Measurements from ENCODE around the gene TUFT1.
"Not testable (repeated sequence)": the region's sequence is repeated elsewhere in the genome, so short reads cannot be mapped to it uniquely, and the experiment has no call there.

TUFT1 gene

DNA sequence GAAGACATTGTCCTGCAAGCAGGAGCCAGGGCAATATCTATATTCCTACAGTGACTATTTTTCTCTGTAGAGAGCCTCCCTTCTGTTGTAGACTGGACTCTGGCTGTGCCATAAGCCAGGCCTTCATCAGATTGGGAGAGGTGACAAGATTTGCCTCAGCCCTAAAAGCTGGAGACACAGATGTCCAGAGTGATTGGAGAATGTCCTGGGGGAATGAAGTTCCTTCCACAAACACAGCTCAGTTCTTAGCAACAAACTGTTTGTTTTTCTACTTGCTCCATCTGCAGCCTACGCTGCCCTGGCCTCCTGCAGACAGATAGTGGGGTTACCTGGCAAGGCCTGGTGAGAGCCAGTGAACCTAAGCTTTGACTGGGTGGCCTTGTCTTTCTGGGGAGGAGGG, 41.8 kb downstream of the TUFT1 start:
- no peak for DNase-seq

DNA sequence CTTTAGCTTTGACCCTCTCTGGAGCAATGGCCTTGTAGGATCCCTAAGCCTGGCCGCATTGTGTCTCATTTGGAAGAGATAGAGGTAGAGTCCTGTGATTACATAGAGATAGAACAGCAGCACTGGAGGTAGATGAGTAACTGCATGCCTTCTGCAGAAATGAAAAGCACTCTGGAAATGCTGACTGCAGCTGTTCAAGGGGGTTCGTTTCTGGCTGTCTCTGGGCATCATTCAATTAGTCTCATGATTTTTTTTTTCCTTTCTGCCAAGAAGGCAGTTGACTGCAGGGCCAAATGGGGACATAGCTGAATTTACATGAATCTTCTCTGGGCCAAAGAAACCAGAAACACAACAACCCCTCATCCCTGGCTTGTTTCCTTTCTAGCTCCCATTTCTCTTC, 43.7 kb downstream of the TUFT1 start:
- no peak for DNase-seq

DNA sequence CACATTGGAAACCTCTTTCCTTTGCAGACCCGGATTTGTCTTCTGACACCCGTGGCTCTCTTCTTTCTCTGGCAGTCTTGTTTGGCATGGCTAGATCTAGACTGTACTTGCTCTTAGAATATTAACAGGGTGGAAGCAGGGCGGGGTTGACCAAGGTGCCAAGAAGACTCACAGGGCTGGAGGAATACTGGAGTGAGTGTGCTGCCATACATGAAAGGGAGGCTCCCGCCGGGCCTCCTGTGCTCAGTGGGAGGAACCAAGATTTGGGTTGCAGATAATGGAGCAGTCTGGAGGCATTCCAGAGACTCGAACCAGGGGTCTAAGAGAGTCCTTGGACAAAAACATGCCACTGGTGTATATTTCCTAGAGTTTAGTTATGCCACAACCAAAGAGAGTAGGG, 44.2 kb downstream of the TUFT1 start:
- no peak for DNase-seq

DNA sequence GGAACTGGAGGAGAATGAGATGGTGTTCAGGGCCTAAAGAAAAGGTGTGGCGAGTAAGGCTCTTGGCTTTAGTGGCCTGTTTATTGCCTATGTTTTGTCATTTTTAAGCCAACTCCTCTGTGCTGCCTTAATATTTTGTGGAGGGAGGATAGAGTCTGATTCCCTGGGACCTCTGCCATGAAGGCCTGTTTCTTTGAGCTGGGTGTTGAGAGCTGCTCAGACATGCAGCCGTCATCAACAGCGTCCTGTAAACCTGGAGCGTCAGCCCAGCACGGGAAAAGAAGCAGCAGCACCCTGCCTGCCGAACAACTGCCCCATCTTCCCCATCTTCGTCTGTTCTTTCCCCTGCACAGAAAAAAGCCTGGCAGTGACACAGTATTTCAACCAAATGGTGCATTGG, 44.7 kb downstream of the TUFT1 start:
- DNase-seq, result no peak

DNA sequence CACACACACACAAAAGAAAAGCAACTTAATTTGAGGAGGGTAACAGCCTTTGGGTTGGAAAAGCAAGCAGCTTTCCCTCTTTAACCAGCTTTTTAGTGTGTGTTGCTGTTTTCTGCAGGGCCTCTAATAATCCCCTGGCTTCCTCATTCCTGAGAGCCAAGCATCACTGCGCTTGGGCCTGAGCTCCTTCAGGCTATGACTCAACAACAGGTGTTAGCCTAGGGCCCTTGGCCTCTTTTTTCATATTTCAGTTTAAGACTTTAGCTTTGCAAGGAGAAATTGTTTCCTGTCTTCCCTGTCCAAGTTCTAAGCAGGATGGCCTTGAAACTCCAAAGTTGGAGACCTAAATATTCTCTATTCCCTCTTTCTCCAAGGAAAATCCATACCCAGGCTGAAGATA, 45.5 kb downstream of the TUFT1 start:
- no peak for DNase-seq

DNA sequence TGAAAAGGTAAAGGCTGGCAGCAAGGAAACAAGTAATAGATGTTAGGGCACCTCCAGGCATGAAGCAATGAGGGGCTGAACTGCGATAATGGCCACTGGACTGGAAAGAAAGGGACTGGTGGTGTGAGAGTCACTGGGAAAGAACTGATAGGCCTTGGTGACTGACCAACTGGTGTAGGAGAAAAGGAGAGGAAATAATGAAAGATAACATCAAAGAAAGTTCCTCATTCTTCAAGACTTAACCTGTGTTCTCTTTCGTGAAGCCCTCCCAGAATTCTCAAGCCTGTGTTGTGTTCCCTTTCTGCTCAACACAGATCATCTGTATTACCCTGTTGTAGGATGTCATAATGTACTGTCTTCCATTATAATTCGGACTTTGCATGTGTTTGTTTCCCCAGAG, 50.9 kb downstream of the TUFT1 start:
- no peak for DNase-seq

DNA sequence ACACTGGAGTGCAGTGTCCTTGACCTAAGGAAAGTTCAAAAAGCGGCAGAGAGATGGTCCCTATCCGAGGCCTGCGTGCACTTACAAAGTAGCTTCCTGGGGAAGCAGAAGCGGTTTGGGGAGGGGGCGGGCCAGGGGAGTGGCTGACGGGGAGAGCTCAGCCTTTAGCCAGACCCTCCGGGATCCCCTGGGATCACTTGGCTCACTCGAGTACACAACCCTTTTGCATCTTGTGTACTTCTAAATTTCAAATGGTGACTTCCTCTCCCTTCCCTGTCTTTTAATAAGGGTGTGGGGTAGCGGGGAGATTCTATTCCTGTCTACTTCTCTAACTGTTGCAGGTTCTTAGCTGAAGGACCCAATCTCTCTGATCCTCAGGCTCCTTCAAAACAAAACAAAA, 53.6 kb downstream of the TUFT1 start:
- no peak for DNase-seq

DNA sequence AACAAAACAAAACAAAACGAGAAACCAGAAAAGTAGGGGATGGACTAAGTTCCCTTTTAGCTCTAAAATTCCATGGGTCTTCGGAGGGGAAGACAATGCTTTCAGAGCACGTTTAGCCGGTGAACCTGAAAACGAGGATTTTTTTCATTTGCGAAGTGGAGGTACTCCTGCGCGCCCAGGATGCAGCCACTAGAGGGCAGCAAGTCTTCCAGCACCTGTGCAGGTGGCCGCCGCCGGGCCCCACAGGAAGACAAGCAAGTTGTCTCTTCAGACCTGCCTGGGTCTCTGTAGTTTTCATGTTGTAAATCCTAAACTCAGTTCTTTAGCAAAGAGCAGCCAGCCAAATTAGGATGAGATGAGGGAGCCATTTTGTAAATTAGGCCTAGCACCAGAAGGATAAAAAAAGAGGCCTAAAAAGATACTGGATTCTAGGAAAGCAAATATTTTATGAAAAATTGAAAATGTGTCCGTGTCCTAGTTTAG, 54.1 kb downstream of the TUFT1 start:
- peak; percentile 71 for DNase-seq

DNA sequence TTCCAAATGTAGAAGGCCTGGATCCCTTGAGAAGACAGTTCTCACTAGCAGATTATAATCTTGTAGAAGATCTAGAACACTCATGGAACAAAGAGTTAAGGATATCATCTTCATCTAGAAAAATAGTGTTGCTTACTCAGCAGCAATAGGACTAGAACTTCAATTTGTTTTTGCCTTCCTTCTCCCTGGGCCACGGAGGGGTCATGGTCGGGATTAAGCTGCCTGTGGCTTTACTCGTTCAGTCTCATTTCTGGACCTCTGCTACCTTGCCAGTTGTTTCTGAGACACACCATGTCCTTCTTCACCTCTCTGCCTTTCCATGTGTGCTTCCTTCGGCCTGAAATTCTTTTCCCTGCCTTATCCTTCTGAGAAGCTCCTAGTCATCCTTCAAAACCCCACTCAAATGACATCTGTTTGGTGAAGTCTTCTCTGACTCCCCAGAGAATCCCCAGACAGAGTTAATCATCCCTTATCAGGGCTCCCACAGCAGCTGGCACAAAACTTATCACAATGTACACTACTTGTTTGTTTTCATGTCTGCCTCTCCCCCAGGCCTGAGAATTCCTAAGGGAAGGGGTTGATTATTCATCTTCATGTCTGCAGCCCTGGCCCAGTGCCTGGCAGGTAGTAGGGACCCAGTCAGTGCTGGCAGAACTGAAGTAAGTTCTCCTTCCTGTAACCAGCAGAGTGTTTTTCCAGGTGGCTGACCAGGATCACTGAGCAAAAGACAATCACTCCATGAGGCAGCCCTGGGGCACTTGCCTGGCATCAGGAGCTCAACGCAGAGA, 56.3 kb downstream of the TUFT1 start:
- no peak for DNase-seq

DNA sequence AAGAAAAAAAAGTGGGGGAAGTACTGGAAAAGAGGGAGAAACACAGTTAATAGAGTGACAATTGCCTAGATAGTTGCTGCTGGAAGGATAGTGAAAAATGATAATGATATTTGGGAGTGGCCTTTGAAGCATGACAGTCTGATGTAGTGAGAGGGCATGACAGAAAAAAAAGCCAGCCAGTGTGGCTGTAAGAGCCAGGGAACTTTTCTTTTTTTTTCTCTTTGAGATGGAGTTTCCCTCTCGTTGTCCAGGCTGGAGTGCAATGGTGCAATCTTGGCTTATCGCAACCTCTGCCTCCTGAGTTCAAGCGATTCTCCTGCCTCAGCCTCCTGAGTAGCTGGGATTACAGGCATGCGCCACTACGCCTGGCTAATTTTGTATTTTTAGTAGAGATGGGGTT, 62.4 kb downstream of the TUFT1 start:
- DNase-seq, result not testable (repeated sequence)

DNA sequence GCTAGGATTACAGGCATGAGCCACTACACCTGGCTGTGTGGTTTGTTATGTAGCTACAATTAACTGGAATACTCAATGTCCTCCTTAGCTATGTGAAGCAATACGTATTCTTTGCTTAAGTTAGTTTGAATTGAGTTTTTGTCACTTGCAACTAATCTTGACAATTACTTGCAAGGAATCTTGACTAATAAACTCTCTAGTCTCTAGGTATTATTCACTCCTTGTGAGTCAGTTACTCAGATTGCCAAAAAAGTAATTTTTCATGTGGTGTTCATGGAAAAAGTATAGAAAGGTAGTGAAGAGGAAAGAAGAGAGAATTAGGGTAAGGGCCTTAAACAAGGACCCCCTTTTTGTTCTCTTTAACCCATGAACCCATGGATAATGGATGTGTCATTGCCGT, 64.2 kb downstream of the TUFT1 start:
- DNase-seq, result no peak

DNA sequence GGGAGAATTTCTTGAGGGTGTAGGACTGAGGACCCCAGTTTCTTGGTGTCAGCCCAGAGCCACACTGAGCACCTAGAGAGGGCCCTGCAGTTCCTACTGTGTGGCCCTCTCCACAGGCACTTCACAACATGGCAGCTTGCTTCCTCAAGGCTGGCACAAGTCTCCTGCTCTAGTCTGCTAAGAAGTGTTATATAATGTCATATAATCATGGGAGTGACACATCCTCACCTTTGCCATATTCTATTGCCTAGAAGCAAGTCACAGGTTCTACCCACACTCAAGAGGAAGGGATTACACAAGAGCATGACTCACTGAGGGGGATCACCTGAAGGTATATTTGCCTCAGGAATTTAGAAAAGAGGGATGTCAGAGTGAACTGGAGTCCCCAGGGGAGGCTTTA, 66.3 kb downstream of the TUFT1 start:
- peak; percentile 26 for DNase-seq

DNA sequence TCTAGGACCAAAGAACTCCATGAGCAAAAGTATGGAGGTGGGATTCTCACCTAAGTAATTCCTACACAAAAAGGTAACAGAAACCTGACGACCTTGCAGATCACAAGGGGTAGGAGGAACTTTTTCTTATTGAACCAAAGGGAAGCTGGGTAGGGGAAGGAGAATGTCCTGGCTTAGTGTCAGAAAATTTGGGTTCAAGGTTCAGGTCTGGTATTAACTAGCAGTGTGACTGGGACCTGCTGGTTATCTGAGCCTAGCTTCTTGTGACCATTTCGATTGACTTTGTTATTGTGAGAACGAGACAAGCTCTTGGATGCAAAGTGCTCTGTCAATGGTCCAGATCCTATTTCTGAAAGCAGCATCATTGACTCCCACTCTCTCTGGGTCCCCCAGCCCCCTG, 66.7 kb downstream of the TUFT1 start:
- no peak for DNase-seq

DNA sequence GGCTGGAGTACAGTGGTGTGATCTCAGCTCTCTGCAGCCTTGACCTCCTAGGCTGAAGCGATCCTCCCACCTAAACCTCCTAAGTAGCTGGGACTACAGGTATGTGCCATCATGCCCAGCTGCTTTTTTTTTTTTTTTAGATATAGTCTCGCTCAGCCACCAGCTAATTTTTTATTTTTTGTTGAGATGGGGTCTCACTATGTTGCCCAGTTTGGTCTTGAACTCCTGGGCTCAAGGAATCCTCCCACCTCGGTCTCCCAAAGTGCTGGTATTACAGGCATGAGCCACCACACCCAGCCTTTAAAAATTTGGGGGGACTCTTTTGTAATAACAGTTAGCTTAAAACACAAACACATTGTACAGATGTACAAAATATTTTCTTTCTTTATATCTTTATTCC, 70.0 kb downstream of the TUFT1 start:
- no peak for DNase-seq

DNA sequence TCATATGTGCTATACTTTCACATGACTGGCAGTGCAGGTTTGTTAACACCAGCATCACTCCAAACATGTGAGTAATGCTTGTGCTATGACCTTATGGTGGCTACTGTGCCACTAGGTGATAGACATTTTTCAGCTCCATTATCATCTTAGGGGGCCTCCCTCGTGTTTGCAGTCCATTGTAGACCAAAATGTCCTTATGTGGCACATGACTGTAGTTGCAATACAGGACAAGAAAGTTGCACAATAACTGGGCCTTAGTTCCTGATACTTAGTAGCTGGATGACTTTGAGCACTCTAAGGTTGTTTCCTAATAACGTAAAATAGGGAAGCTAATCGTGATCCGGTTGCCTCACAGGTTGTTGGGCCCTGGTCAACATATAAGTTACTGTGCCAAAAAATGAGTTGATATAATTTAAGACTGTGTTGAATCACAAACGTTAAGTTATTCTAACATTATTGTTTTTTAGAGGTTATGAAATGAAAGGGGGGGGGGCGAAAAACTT, 71.2 kb downstream of the TUFT1 start:
- DNase-seq, result no peak

DNA sequence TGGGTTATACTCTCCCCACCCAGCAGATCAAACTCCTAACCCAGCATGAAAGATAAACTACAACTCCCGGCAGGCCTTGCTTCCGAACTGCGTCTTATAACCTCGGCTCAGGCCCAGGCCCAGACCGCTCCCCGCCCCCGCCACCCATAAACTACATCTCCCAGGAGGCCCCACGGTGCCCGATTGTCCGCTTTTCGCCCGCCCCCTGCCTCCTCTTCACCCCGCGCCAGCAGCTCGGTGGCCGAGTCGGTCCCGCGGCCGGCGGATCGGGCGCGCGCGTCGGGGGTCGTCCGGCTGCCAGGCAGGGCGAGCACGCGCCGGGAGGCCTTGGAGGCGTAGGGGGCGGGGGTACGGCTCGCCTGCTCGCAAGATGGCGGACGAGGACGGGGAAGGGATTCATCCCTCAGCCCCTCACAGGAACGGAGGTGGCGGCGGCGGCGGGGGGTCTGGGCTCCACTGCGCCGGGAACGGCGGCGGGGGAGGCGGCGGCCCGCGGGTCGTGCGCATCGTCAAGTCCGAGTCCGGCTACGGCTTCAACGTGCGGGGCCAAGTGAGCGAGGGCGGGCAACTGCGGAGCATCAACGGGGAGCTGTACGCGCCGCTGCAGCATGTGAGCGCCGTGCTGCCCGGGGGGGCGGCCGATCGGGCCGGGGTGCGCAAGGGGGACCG, 71.9 kb downstream of the TUFT1 start, which contains the start of gene SNX27:
Gene SNX27, plus strand, starts transcription at position 219 of the 669 bp plus-strand sequence. Its CDS starts 152 bp downstream, at position 371.
- DNase-seq, result peak; percentile 90

DNA sequence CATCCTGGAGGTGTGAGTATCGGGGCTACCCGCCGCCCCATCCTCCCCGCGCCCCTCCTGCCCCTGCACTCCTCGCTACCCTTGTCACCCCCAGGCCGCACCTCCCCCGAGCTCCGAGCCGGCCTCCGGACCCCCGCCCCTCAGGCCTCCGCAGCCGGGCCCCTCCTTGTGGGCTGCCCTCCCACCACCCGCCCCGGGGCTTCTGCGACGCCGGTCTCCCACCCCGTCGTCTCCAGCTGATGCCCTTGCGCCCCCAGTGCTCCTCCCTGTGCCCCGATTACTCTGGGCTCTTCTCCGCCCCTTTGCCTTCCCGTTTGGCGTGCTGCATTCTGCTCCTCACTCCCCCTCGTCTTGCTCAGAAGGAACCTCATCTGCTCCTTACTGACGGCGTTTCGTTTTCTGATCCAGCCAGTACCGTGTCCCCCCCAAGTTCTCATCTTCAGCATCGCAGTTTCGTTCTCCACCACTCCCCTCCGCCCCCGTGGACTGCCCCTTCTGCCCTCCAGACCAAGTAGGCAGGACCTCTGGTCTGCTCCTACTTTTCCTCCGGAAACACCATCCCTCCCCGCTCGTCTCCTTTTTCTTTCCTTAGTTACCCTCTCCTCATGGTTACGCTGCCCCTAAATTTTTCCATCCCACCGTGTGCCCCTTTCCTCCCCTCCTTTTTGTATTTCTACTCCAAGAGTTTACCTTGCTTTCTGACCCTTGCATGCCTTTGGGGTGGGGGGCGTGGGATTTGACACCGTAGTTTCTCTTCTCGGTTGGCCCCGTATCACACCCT, 72.6 kb downstream of the TUFT1 start:
- DNase-seq, result peak; percentile 28

DNA sequence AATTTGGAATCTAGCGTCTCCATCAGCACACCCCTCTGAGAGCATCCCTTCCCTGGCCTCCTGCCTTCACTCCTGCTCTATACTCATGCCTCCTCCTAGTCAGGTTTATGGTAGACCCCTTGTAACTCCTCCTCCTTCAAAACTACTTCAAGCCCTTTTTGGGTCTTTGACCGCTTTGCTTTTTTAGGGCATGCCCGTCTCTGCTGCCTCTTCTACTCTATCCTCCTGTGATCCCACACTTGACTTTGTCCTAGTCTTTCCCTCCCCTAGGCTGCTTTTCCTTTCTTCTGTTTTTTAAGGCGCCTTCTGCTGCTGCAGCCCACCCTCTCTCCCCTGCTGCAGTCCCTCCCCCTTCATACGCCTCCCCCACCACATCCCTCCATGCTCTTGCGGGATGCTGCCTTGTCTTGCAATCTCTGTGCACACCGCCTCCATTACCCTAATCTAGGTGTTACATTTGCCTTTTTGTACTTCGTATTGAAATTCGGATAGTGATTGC, 73.2 kb downstream of the TUFT1 start:
- DNase-seq, result no peak

DNA sequence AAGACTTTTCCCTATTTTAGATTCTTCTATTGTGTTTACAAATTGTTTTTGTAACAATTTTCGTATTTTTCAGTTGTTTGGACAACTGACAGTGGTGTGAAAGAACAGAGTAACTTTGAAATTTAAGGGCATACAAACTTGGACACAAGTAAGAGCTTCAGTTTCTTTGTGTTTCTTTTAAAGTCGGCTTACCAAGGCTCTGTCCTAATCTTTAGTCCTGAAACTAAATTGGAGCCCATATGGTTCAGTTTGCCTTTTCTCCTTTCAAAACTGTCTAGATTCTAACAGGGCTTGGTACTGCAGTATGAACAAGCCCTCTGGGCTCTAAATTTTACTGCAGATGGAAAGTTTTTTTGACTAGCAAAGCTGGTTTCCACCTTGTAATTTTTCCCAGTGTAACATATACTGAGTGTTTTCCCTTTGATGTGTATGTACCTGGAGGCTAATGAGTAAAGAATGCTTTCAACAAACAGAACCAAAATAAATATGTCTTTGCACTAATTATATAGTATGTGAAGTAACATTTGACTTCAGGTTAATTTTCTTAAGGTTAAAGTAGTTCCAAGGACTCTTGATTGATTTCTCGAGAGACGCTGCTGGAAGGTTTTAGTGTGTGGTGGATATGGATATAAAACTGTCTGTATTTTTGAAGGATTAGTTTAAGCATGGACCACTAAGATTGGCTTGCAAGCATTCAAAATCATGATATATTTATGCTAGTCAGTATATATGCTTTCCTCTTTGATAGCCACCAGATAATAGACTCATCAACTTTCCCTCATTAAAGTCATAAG, 75.8 kb downstream of the TUFT1 start:
- no peak for DNase-seq

DNA sequence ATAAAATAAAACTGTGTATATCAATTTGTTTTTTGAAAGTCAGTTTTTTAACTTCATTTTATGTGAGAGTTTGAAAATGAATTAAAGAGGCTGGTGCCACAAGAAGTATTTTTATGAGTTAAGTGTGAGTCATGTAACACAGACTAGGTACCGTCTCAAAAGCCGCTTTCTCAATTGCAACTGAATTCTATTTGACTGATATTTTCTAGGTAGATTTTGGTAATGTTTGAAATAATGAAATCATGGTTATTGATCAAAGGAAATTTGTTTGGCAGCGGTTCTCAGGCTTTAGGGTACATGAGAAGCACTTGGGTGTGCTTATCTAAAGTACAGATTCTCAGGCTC, 76.4 kb downstream of the TUFT1 start:
- DNase-seq, result no peak

DNA sequence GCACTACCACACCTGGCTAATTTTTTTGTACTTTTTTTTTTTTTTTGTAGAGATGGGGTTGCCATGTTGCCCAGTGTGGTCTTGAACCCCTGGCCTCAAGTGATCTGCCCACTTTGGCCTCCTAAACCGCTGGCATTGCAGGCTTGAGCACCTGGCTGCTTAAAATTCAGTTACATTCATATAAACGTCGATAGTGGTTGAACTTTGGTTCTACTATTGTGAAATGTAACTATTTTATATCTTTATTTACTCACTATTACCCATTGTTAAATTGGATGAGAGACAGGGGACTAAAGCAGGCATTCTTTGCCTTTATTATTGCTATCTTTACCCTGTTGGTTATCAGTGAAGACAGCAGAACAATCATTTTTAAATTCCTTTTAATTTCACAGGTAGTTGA, 77.9 kb downstream of the TUFT1 start:
- DNase-seq, result no peak

DNA sequence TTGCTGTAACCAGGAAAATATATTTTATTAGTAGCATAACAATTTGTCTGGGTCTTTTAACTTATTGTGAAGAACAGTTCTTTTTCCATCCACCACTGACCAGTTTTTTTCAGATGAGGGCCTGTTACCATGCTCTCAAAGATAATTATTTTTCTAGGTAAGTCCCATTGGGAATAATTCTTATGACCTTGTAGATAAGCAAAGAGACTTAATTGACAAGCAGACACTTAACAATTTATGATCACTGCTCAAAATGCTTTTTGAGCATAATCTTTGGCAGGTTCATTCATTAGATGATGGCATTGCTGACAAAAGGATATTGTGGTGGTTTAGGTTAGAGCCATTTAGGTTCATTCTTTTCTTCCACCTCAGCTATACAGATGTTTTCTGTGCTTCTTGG, 78.4 kb downstream of the TUFT1 start:
- DNase-seq, result no peak

DNA sequence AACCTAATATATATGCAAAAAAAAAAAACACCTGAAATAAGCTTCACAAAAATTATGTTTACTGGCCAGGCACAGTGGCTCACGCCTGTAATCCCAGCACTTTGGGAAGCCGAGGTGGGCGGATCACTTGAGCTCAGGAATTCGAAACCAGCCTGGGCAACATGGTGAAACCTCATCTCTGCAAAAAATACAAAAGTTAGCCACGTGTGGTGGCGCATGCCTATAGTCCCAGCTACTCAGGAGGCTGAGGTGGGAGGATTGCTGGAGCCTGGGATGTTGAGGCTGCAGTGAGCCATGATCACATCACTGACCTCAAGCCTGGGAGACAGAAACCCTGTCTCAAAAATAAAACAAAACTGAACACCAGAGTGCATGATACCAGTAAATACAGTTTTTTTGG, 78.9 kb downstream of the TUFT1 start:
- DNase-seq, result not testable (repeated sequence)
